Brain microvascular endothelial cell (primary cell): ENCODE measurements around the gene SH3RF2.

Experiments used
- DNase-seq: peaks from one replicate; pipeline ENCODE4 v3.0.0-alpha.2; 2020
- H3K27ac ChIP-seq: fragments of 250-450 bp; sonication (Bioruptor Pico); 2 replicates; pipeline ENCODE4 v1.5.1; 2020; ENCODE audit warnings: mild to moderate bottlenecking, moderate library complexity
- H3K27me3 ChIP-seq: fragments of 250-450 bp; sonication (Bioruptor Pico); replicated peaks from 2 replicates; pipeline ENCODE4 v1.5.1; 2020; ENCODE audit warnings: mild to moderate bottlenecking
- H3K36me3 ChIP-seq: fragments of 250-450 bp; sonication (Bioruptor Pico); replicated peaks from 2 replicates; pipeline ENCODE4 v1.5.1; 2020; ENCODE audit warnings: mild to moderate bottlenecking
- H3K4me3 ChIP-seq: 2 replicates; pipeline ENCODE4 v1.5.1; 2011; ENCODE audit warnings: low read depth, mild to moderate bottlenecking, control low read depth, low read length, moderate library complexity
- CTCF ChIP-seq: IDR thresholded peaks from 2 replicates; pipeline ENCODE4 v1.5.1; 2011; ENCODE audit warnings: low read depth, mild to moderate bottlenecking, moderate library complexity, low read length, control low read depth, inconsistent platforms; ENCODE audit errors: missing control alignments
- in situ Hi-C: cut with HindIII; loops from 2 replicates; pipeline ENCODE4 v1.10.0; 2017; ENCODE audit warnings: low sequenced_read_pairs, low pct_ligation_motif_present

Gene SH3RF2

GRCh38 chr5:145999208-145999607 is 62.8 kb downstream of the SH3RF2 start:
- TF ChIP-seq CTCF, result no peak
- no peaks in the 10 kb centered on the region for H3K36me3 ChIP-seq
- in situ Hi-C loops, result no loop called here
- no peak for DNase-seq
- no peak overlapping the region for H3K4me3 ChIP-seq
- H3K27ac ChIP-seq, result no peak overlapping the region
- no peaks in the 10 kb centered on the region for H3K27me3 ChIP-seq

- Histone ChIP-seq H3K27me3 (no peaks in the 10 kb centered on the region), H3K27ac (no peak overlapping the region), H3K36me3 (no peaks in the 10 kb centered on the region), H3K4me3 (no peak overlapping the region)
- TF ChIP-seq CTCF, result no peak
- no peak for DNase-seq
- in situ Hi-C loops, result no loop called here
Observed at GRCh38 chr5:146000072-146000471, 63.7 kb downstream of the SH3RF2 start.

GRCh38 chr5:146001544-146002190 is 65.3 kb downstream of the SH3RF2 start:
- H3K36me3 ChIP-seq, result no peaks in the 10 kb centered on the region
- no peaks in the 10 kb centered on the region for H3K27me3 ChIP-seq
- H3K4me3 ChIP-seq, result no peak overlapping the region
- no peak for TF ChIP-seq CTCF
- DNase-seq, result no peak
- in situ Hi-C loops, result no loop called here
- no peak overlapping the region for H3K27ac ChIP-seq

GRCh38 chr5:146002491-146002890 is 66.1 kb downstream of the SH3RF2 start:
- Histone ChIP-seq H3K27ac (no peak overlapping the region), H3K4me3 (no peak overlapping the region), H3K36me3 (no peaks in the 10 kb centered on the region), H3K27me3 (no peaks in the 10 kb centered on the region)
- in situ Hi-C loops, result no loop called here
- no peak for DNase-seq
- no peak for TF ChIP-seq CTCF

- TF ChIP-seq CTCF, result no peak
- no peaks in the 10 kb centered on the region for H3K27me3 ChIP-seq
- H3K27ac ChIP-seq, result no peak overlapping the region
- in situ Hi-C loops, result no loop called here
- no peaks in the 10 kb centered on the region for H3K36me3 ChIP-seq
- no peak overlapping the region for H3K4me3 ChIP-seq
- DNase-seq, result no peak
Observed at GRCh38 chr5:146003852-146004251, 67.5 kb downstream of the SH3RF2 start.

- in situ Hi-C loops, result no loop called here
Observed at GRCh38 chr5:146005264-146005663, 68.9 kb downstream of the SH3RF2 start.

More at GRCh38 chr5:146005264-146005663, 68.9 kb downstream of the SH3RF2 start:
- TF ChIP-seq CTCF, result no peak
- H3K27me3 ChIP-seq, result no peaks in the 10 kb centered on the region
- no peak for DNase-seq
- no peak overlapping the region for H3K27ac ChIP-seq
- no peaks in the 10 kb centered on the region for H3K36me3 ChIP-seq
- no peak overlapping the region for H3K4me3 ChIP-seq
